Keratinocyte (primary cell): Measurements from ENCODE around the gene PLEKHN1. TPM values are rescaled to one million over a fixed set of nuclear protein-coding genes. Genes with fewer than 3 reads are reported as not detected.
"Not testable (repeated sequence)": the region's sequence is repeated elsewhere in the genome, so short reads cannot be mapped to it uniquely, and the experiment has no call there.

Source experiments
- DNase-seq: peaks from one replicate; pipeline ENCODE4 v3.0.0-alpha.2; 2011; ENCODE audit warnings: low read depth, missing footprints, low spot score
- FAIRE-seq: peaks from 2 replicates; lab custom pipeline; 2011; peaks lifted over from hg19 to GRCh38; lab: Jason Lieb, UNC
- H2AFZ ChIP-seq: 2 replicates; pipeline ENCODE4 v1.6.0; 2012; ENCODE audit warnings: low read length, control low read depth, inconsistent platforms; ENCODE audit not compliant: control insufficient read depth
- H3K27ac ChIP-seq: 2 replicates; pipeline ENCODE4 v1.5.1; 2011; ENCODE audit warnings: low read length; ENCODE audit not compliant: control insufficient read depth, insufficient read depth
- H3K27me3 ChIP-seq: 3 replicates; pipeline ENCODE4 v1.6.0; 2011; ENCODE audit warnings: low read length; ENCODE audit not compliant: control insufficient read depth, insufficient read depth; ENCODE audit errors: extremely low read depth
- H3K36me3 ChIP-seq, 2 experiments: 2 replicates in 1 of 2; 3 replicates in 1 of 2; pipeline ENCODE4 v1.5.1; 2011; ENCODE audit warnings: low read length in 2 of 2, mild to moderate bottlenecking in 1 of 2; ENCODE audit not compliant: control insufficient read depth in 2 of 2, insufficient read depth in 2 of 2; ENCODE audit errors: extremely low read depth in 1 of 2
- H3K4me1 ChIP-seq: 3 replicates; pipeline ENCODE4 v1.5.1; 2011; ENCODE audit warnings: low read length; ENCODE audit not compliant: control insufficient read depth, insufficient read depth; ENCODE audit errors: extremely low read depth
- H3K4me2 ChIP-seq: 3 replicates; pipeline ENCODE4 v1.6.0; 2011; ENCODE audit warnings: low read depth, low read length; ENCODE audit not compliant: control insufficient read depth, insufficient read depth; ENCODE audit errors: extremely low read depth
- H3K4me3 ChIP-seq, 3 experiments: fragments of 200-600 bp in 1 of 3; sonication (generic) in 1 of 3; 2 replicates in 2 of 3; 3 replicates in 1 of 3; pipeline ENCODE4 v1.5.1; 2011 to 2016; ENCODE audit warnings: low read length in 3 of 3, mild to moderate bottlenecking in 3 of 3, control low read depth in 2 of 3, inconsistent platforms in 1 of 3, low read depth in 1 of 3, mixed read lengths in 1 of 3, mixed run types in 1 of 3, moderate library complexity in 1 of 3; ENCODE audit not compliant: control insufficient read depth in 2 of 3, insufficient read depth in 2 of 3; ENCODE audit errors: extremely low read depth in 1 of 3
- H3K79me2 ChIP-seq: 2 replicates; pipeline ENCODE4 v1.6.0; 2012; ENCODE audit warnings: low read length; ENCODE audit not compliant: control insufficient read depth, insufficient read depth
- H3K9ac ChIP-seq: 3 replicates; pipeline ENCODE4 v1.6.0; 2011; ENCODE audit warnings: low read length; ENCODE audit not compliant: control insufficient read depth, insufficient read depth; ENCODE audit errors: extremely low read depth
- H3K9me1 ChIP-seq: 3 replicates; pipeline ENCODE4 v1.6.0; 2011; ENCODE audit warnings: low read length; ENCODE audit not compliant: control insufficient read depth, insufficient read depth; ENCODE audit errors: extremely low read depth
- H3K9me3 ChIP-seq: 2 replicates; pipeline ENCODE4 v1.5.1; 2012; ENCODE audit warnings: low read depth, low read length; ENCODE audit not compliant: control insufficient read depth
- H4K20me1 ChIP-seq: 3 replicates; pipeline ENCODE4 v1.6.0; 2011; ENCODE audit warnings: low read length; ENCODE audit not compliant: control insufficient read depth, insufficient read depth; ENCODE audit errors: extremely low read depth
- EZH2 ChIP-seq: IDR thresholded peaks from one replicate; pipeline ENCODE4 v1.6.1; 2012; ENCODE audit warnings: inconsistent platforms, mild to moderate bottlenecking, low read length, moderate library complexity
- dilution Hi-C: fragments of 300-500 bp; cut with MboI; formaldehyde crosslinking; loops from one replicate; pipeline ENCODE4 v1.7.0; 2020; ENCODE audit warnings: low sequenced_read_pairs; ENCODE audit not compliant: extremely low pct_ligation_motif_present
- polyA plus RNA-seq, 5 experiments: library from polyadenylated mRNA; depleted of rRNA in 3 of 5; stranded (reverse) in 3 of 5; stranded (forward) in 1 of 5; unstranded in 1 of 5; fragments of >200 nt; gene quantifications; 1 replicate in 1 of 5; 2 replicates in 3 of 5; 3 replicates in 1 of 5; pipeline versions ENCODE4 v1.2.1 to v1.2.3, GENCODE V29; 2011 to 2012; ENCODE audit warnings: missing spikeins in 2 of 5, low read depth in 1 of 5, low replicate concordance in 1 of 5
- TF ChIP-seq, protein P1 (sequence below), 3 experiments: IDR thresholded peaks in 1 of 3; conservative IDR thresholded peaks in 1 of 3; optimal IDR thresholded peaks in 1 of 3; 2 replicates in 2 of 3; 3 replicates in 1 of 3; pipeline versions ENCODE3 to v1.5.1; 2011; ENCODE audit warnings: low read length in 3 of 3, mild to moderate bottlenecking in 3 of 3, moderate library complexity in 2 of 3, control low read depth in 1 of 3, inconsistent platforms in 1 of 3; ENCODE audit not compliant: insufficient read depth in 2 of 3; ENCODE audit errors: extremely low read depth in 1 of 3

Gene PLEKHN1
- polyA plus RNA-seq, 1 donor (not counting 4 experiments of a cell fraction or from before 2014, with no cell fraction given): 2.5 TPM

DNA sequence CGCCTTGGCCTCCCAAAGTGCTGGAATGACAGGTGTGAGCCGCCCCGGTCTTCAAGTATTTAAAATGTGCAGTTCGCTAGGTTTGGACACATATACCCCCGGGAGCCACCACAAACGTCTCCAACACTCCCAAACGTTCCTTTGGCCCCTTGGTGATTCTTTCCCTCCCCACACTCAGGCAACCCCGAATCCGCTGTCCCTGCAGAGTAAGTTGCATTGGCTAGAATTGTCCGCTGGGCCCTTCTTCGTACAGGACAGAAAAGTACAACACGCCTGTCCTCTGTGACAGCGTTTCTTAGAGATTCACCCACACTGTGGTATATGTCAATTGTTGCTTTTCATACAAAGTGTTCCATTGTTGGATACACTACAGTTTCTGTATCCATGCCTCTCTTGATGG lies 18.8 kb downstream of the PLEKHN1 start:
- H3K36me3 ChIP-seq: no peaks in the 10 kb centered on the region
- H4K20me1 ChIP-seq: no peaks in the 10 kb centered on the region
- H3K79me2 ChIP-seq: no peaks in the 10 kb centered on the region
- H3K4me1 ChIP-seq: no peaks in the 10 kb centered on the region
- dilution Hi-C loops: no loop called here
- DNase-seq (no peak), FAIRE-seq (no peak)
- TF ChIP-seq, protein P1, sequence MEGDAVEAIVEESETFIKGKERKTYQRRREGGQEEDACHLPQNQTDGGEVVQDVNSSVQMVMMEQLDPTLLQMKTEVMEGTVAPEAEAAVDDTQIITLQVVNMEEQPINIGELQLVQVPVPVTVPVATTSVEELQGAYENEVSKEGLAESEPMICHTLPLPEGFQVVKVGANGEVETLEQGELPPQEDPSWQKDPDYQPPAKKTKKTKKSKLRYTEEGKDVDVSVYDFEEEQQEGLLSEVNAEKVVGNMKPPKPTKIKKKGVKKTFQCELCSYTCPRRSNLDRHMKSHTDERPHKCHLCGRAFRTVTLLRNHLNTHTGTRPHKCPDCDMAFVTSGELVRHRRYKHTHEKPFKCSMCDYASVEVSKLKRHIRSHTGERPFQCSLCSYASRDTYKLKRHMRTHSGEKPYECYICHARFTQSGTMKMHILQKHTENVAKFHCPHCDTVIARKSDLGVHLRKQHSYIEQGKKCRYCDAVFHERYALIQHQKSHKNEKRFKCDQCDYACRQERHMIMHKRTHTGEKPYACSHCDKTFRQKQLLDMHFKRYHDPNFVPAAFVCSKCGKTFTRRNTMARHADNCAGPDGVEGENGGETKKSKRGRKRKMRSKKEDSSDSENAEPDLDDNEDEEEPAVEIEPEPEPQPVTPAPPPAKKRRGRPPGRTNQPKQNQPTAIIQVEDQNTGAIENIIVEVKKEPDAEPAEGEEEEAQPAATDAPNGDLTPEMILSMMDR (optimal IDR thresholded peaks at IDR 0.05 in 1 of 3, IDR thresholded peaks at IDR 0.05 in 1 of 3, conservative IDR thresholded peaks at IDR 0.05 in 1 of 3; ENCODE audit: extremely low read depth in 1 of 3, insufficient read depth in 2 of 3, low read length in 3 of 3): no peak
- TF ChIP-seq EZH2: no peak
- H3K9ac ChIP-seq: no peak overlapping the region
- no peak overlapping the region for H3K4me3 ChIP-seq
- no peak overlapping the region for H3K27ac ChIP-seq
- H3K27me3 ChIP-seq: peaks cover 46% of the 10 kb centered on the region
- no peak overlapping the region for H2AFZ ChIP-seq
- no peaks in the 10 kb centered on the region for H3K9me1 ChIP-seq
- no peaks in the 10 kb centered on the region for H3K9me3 ChIP-seq
- H3K4me2 ChIP-seq: no peak overlapping the region

DNA sequence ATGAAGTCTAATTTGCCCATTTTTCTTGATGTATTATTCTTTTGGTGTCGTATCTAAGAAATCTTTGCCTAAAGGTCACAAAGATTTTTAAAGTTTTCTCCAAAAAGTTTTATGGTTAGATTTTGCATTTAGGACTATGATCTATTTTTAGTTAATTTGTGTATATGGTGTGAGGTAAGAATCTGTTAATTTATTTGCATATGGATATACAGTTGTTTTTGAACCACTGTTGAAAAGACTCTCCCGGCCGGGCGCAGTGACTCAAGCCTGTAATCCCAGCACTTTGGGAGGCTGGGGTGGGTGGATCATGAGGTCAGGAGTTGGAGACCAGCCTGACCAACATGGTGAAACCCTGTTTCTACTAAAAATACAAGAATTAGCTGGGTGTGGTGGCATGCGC lies 21.8 kb downstream of the PLEKHN1 start:
- H3K9ac ChIP-seq, H2AFZ ChIP-seq, H3K79me2 ChIP-seq, H3K4me2 ChIP-seq, H3K4me1 ChIP-seq, DNase-seq, H3K9me3 ChIP-seq, H3K4me3 ChIP-seq, dilution Hi-C loops, H4K20me1 ChIP-seq, H3K9me1 ChIP-seq, FAIRE-seq, H3K36me3 ChIP-seq, H3K27ac ChIP-seq: not testable (repeated sequence)
- peaks cover 17% of the 10 kb centered on the region for H3K27me3 ChIP-seq

DNA sequence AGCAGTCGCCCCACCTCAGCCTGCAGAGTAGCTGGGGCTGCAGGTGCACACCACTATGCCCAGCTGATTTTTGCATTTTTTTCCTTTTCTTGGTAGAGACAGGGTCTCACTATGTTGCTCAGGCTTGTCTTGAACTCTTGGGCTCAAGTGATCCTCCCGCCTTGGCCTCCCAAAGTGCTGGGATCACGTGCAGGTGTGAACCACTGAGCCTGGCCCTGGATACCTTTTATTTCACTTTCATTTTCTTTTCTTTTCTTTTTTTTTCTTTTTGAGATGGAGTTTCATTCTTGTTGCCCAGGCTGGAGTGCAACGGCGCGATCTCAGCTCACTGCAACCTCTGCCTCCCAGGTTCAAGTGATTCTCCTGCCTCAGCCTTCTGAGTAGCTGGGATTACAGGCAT lies 25.0 kb downstream of the PLEKHN1 start:
- H3K27ac ChIP-seq, H3K4me2 ChIP-seq, H3K4me3 ChIP-seq, dilution Hi-C loops, H3K79me2 ChIP-seq, H2AFZ ChIP-seq, DNase-seq, H3K9me3 ChIP-seq, FAIRE-seq, H3K9ac ChIP-seq, H4K20me1 ChIP-seq, H3K4me1 ChIP-seq, H3K9me1 ChIP-seq, H3K27me3 ChIP-seq, H3K36me3 ChIP-seq: not testable (repeated sequence)
